Mucosa of descending colon (tissue), 3 donors: Measurements from ENCODE around the gene ATG4C. TPM values are rescaled to one million over a fixed set of nuclear protein-coding genes. Genes with fewer than 3 reads are reported as not detected.
"Not testable (repeated sequence)": the region's sequence is repeated elsewhere in the genome, so short reads cannot be mapped to it uniquely, and the experiment has no call there.

Experiments used
- ATAC-seq: fragments of 200-7000 bp; cut with Tn5 transposase; one replicate; pipeline ENCODE4 v1.9.1; 2020; ENCODE audit warnings: mild to moderate bottlenecking, moderate library complexity
- DNase-seq, 3 donors: peaks; one replicate each; pipeline ENCODE4 v3.0.0-alpha.2; 2020
- H3K36me3 ChIP-seq: fragments of 200-600 bp; one replicate; pipeline ENCODE4 v1.8.0; 2021; ENCODE audit warnings: low read depth, mild to moderate bottlenecking
- H3K4me1 ChIP-seq: fragments of 200-600 bp; one replicate; pipeline ENCODE4 v1.8.0; 2021; ENCODE audit warnings: low read depth, mild to moderate bottlenecking
- H3K4me3 ChIP-seq: fragments of 200-600 bp; one replicate; pipeline ENCODE4 v1.8.0; 2021; ENCODE audit warnings: mild to moderate bottlenecking
- H3K9me3 ChIP-seq: fragments of 200-600 bp; one replicate; pipeline ENCODE4 v1.8.0; 2021; ENCODE audit warnings: mild to moderate bottlenecking
- CTCF ChIP-seq: fragments of 200-600 bp; IDR thresholded peaks from one replicate; pipeline ENCODE4 v1.8.0; 2022; ENCODE audit warnings: antibody characterized with exemption, mild to moderate bottlenecking
- intact Hi-C, 2 donors: fragments of 100-400 bp; cut with DNase I in 1 of 2; cut with micrococcal nuclease in 1 of 2; formaldehyde crosslinking; loops; one replicate each; pipeline versions ENCODE4 v1.11.0 to v1.11.1; 2022; cut with DNase I, micrococcal nuclease
- total RNA-seq, 3 donors: library from RNA; stranded (reverse); fragmentation: NEBNext Ultra II Directional in 2 of 3; extraction: Animal tissue kit (Norgen Biotek cat#: 25700) in 2 of 3; gene quantifications; one replicate each; pipeline versions ENCODE4 v1.2.1 to v1.2.4, GENCODE V29; 2021 to 2023
- donor health status: DM: no; HTN: no; CAD: no; lungs with moderate emphysema.
- donor health status: DM: no; HTN: no; CAD: no.
- donor health status: DM: no; HTN: yes; CAD: no.

The ATG4C gene
- total RNA-seq, 3 donors from 2014 or later: 3.8 to 11.3 (median 7.4) TPM

DNA sequence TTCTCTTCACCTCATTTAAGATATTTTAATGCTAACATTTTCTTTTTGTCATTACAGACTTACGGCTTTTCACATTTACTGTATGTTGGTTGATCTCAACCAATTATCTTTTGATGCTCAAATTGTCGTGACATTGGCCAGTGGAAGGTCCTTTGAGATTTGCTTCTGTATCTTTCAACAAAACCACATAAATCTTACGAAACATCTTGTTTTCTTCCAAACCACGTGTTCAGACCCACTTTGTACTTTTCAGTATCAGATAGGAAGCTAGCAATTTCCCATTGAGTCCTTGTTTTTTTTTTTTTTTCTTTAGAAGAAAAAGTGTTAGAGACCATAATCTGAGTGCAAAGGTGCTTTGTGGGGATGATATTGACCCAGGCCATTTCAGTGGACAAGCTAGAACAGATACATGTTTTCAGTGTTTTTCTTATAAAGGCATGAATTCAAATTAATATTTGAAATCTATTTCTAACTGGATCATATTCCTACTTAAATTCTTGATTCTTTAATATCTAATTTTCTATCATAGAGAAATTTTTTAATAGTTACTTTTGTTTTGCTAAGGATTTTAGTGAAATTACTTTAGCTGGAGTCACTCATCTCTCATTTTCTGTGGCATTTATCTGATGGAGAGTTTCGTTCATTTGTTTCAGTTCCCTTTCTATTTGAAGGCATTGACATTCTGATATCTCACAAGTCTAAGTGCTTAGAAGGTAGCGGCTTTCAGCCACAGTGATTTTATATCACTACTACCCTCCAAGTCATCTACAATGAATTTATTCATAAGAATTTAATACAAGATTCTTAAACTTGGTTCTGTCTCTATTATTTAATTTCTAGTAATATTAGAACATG lies 26.7 kb downstream of the ATG4C start:
- H3K36me3 ChIP-seq: no peaks in the 10 kb centered on the region
- H3K9me3 ChIP-seq: no peaks in the 10 kb centered on the region
- no peak overlapping the region for H3K4me3 ChIP-seq
- DNase-seq: no peak
- intact Hi-C loops: no loop called here
- no peaks in the 10 kb centered on the region for H3K4me1 ChIP-seq
- no peak for ATAC-seq
- TF ChIP-seq CTCF: no peak

GRCh38 chr1:62823556-62823955 lies 39.6 kb downstream of the ATG4C start:
- DNase-seq: no peak
- intact Hi-C loops: no loop called here
- Histone ChIP-seq H3K4me1 (no peaks in the 10 kb centered on the region), H3K36me3 (no peaks in the 10 kb centered on the region), H3K4me3 (no peak overlapping the region), H3K9me3 (no peaks in the 10 kb centered on the region)
- TF ChIP-seq CTCF: no peak
- no peak for ATAC-seq

DNA sequence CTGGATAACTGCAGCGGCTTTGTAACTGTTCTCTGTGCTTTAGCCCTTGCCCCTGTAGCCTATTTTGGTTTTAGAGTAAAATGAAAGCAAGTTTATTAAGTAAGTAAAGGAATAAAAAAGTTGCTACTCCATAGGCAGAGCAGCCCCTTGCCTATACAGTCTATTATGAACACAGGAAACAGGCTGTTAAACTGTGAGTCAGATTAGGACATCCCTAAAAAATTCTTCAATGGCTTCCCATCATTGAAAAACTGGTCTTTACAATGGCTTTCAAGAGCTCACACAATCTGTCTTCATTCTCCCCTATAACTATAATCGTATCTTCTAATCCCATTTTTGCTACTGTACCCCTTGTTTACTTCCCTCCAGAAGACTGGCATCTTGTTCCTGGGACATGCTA lies 43.0 kb downstream of the ATG4C start:
- Histone ChIP-seq H3K4me3 (no peak overlapping the region), H3K9me3 (no peaks in the 10 kb centered on the region), H3K4me1 (no peaks in the 10 kb centered on the region), H3K36me3 (no peaks in the 10 kb centered on the region)
- intact Hi-C loops: no loop called here
- DNase-seq (no peak), ATAC-seq (no peak)
- TF ChIP-seq CTCF: no peak

GRCh38 chr1:62827786-62828185 lies 43.9 kb downstream of the ATG4C start:
- DNase-seq, ATAC-seq, H3K9me3 ChIP-seq, intact Hi-C loops, H3K4me1 ChIP-seq, H3K36me3 ChIP-seq, H3K4me3 ChIP-seq: not testable (repeated sequence)

DNA sequence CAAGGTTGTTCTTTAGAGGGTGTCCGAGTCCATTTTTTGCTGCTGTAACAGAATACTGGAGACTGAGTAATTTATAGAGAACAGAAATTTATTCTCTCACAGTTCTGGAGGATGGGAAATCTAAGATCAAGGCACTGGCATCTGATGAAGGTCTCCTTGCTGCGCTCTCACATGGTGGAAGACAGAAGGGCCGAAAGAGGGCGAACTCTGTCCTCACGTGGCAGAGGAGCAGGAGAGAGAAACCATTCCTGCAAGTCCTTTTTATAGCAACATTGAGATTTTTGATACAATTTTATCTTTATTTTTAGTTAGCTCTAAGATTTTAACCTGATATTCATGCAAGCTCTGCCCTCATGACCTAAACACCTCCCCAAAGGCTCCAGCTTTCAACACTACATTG lies 48.3 kb downstream of the ATG4C start:
- intact Hi-C loops: no loop called here
- no peaks in the 10 kb centered on the region for H3K36me3 ChIP-seq
- no peak overlapping the region for H3K4me3 ChIP-seq
- H3K4me1 ChIP-seq: no peaks in the 10 kb centered on the region
- no peak for TF ChIP-seq CTCF
- H3K9me3 ChIP-seq: no peaks in the 10 kb centered on the region
- ATAC-seq: no peak
- DNase-seq: no peak

DNA sequence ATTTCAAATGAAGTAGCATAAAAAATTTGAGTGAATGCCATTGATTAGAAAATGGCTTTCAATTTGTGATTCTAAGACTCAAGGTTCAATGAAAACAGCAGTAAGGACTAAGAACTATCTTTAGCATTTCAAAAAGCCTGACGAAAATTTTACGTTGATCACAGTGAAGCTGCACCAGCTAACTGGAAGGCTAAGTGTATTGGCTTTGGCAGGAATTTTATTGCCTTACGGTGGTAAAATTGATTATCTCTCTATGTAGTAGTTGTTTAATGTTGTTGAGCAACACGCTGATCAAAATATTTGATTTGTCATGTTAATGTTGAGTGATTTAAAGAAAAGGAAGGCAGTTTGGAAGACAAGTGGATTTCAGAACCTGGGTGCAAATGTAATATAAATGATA lies 49.6 kb downstream of the ATG4C start:
- Histone ChIP-seq H3K4me3 (no peak overlapping the region), H3K9me3 (no peaks in the 10 kb centered on the region), H3K36me3 (no peaks in the 10 kb centered on the region), H3K4me1 (no peaks in the 10 kb centered on the region)
- intact Hi-C loops: no loop called here
- no peak for TF ChIP-seq CTCF
- DNase-seq (no peak), ATAC-seq (no peak)
